ENCODE measurements around the gene HIBCH. TPM values are rescaled to one million over a fixed set of nuclear protein-coding genes. Genes with fewer than 3 reads are reported as not detected.

The HIBCH gene
- total and polyA plus RNA-seq, 4 donors = 20.2 to 65.2 (median 32.8) TPM

- Histone ChIP-seq H3K4me3 (ENCODE audit: low read depth in 1 of 3, low read length in 3 of 3) (no peak overlapping the region), H3K36me3 (ENCODE audit: control insufficient read depth in 4 of 4, insufficient read depth in 3 of 4, low read depth in 1 of 4, low read length in 3 of 4) (peaks cover 0 to 10% (median 6%) of the 10 kb centered on the region in 4 donors), H3K27ac (ENCODE audit: low read depth in 1 of 2, low read length in 2 of 2) (no peak overlapping the region), H3K4me1 (ENCODE audit: control insufficient read depth in 4 of 4, insufficient read depth in 4 of 4, low read length in 3 of 4) (peaks cover 0 to 1% (median 0%) of the 10 kb centered on the region in 4 donors), H3K27me3 (ENCODE audit: control insufficient read depth in 4 of 4, insufficient read depth in 4 of 4, low read length in 3 of 4) (no peaks in the 10 kb centered on the region), H3K9ac (ENCODE audit: low read depth in 1 of 2, low read length in 2 of 2) (no peak overlapping the region), H3K9me3 (ENCODE audit: control insufficient read depth in 4 of 4, low read length in 3 of 4) (no peaks in the 10 kb centered on the region)
- no peak for DNase-seq (ENCODE audit: low spot score)
- TF ChIP-seq FOXA2 (IDR thresholded peaks at IDR 0.05) (no peak), CTCF (IDR thresholded peaks at IDR 0.05; ENCODE audit: low read depth, low read length, missing input control) (no peak), HNF4A (conservative IDR thresholded peaks at IDR 0.05) (no peak), NR2F2 (IDR thresholded peaks at IDR 0.05) (no peak), HNF4G (IDR thresholded peaks at IDR 0.05) (no peak), SP1 (IDR thresholded peaks at IDR 0.05) (no peak), REST (IDR thresholded peaks at IDR 0.05) (no peak), RAD21 (IDR thresholded peaks at IDR 0.05) (no peak), RXRA (IDR thresholded peaks at IDR 0.05) (no peak), FOXA1 (IDR thresholded peaks at IDR 0.05) (no peak), TAF1 (conservative IDR thresholded peaks at IDR 0.05) (no peak), ZBTB33 (IDR thresholded peaks at IDR 0.05) (no peak), ATF3 (IDR thresholded peaks at IDR 0.05) (no peak)
Observed at GRCh38 chr2:190303647-190304046, 16.0 kb downstream of the HIBCH start.

GRCh38 chr2:190302052-190302451 lies 17.6 kb downstream of the HIBCH start:
- H3K9ac ChIP-seq (ENCODE audit: low read depth in 1 of 2, low read length in 2 of 2) = no peak overlapping the region
- H3K4me1 ChIP-seq (ENCODE audit: control insufficient read depth in 4 of 4, insufficient read depth in 4 of 4, low read length in 3 of 4) = peaks cover 0 to 1% (median 0%) of the 10 kb centered on the region in 4 donors
- peaks cover 0 to 10% (median 4%) of the 10 kb centered on the region in 4 donors for H3K36me3 ChIP-seq (ENCODE audit: control insufficient read depth in 4 of 4, insufficient read depth in 3 of 4, low read depth in 1 of 4, low read length in 3 of 4)
- H3K27ac ChIP-seq (ENCODE audit: low read depth in 1 of 2, low read length in 2 of 2) = no peak overlapping the region
- no peak overlapping the region for H3K4me3 ChIP-seq (ENCODE audit: low read depth in 1 of 3, low read length in 3 of 3)
- WGBS = 94% methylated on average over 1 of the region's 1 CpG
- no peaks in the 10 kb centered on the region for H3K27me3 ChIP-seq (ENCODE audit: control insufficient read depth in 4 of 4, insufficient read depth in 4 of 4, low read length in 3 of 4)
- no peaks in the 10 kb centered on the region for H3K9me3 ChIP-seq (ENCODE audit: control insufficient read depth in 4 of 4, low read length in 3 of 4)
- no peak for DNase-seq (ENCODE audit: low spot score)
- no peak for TF ChIP-seq FOXA1 (IDR thresholded peaks at IDR 0.05)
- TF ChIP-seq ZBTB33 (IDR thresholded peaks at IDR 0.05) = no peak
- no peak for TF ChIP-seq HNF4A (conservative IDR thresholded peaks at IDR 0.05)
- no peak for TF ChIP-seq ATF3 (IDR thresholded peaks at IDR 0.05)
- no peak for TF ChIP-seq HNF4G (IDR thresholded peaks at IDR 0.05)
- TF ChIP-seq REST (IDR thresholded peaks at IDR 0.05) = no peak
- no peak for TF ChIP-seq RAD21 (IDR thresholded peaks at IDR 0.05)
- no peak for TF ChIP-seq CTCF (IDR thresholded peaks at IDR 0.05; ENCODE audit: low read depth, low read length, missing input control)
- no peak for TF ChIP-seq RXRA (IDR thresholded peaks at IDR 0.05)
- no peak for TF ChIP-seq TAF1 (conservative IDR thresholded peaks at IDR 0.05)
- TF ChIP-seq EGR1 (IDR thresholded peaks at IDR 0.05; ENCODE audit: low read depth in 2 of 2) = no peak
- TF ChIP-seq FOXA2 (IDR thresholded peaks at IDR 0.05) = no peak
- no peak for TF ChIP-seq NR2F2 (IDR thresholded peaks at IDR 0.05)

Measured in liver (tissue), 9 donors.